ENCODE results near the gene TBC1D2B.

DNA sequence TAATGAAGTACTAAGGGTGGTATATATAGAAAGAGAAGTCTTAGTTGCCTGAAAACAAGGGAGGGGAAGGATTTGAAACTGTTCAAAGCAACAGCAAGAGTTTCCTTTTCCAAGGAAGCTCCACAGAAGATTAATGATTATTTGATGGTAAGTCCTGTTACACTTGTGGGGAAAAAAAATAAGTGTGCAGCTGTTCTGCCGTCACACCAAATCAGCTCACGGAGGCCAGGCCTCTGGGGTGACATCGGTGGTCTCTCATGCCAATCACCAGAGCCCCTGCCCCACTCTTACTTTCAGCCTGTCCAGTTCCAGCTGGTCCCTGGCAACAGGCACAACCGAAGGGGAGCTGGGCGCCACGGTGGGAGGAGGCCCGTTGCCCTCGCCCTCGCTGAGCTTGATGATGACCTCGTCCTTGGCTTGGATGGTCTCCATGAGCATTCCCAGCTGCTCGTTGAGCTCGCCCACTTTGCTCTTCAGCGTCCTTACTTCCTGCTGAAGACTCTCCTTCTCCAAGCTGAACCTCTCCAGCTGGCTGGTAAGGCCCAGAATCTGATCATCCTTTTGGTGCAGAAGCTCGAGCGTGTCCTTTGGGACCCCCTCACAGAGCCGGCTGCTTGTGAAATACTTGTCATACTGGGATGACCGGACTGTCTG is 53.5 kb downstream of the TBC1D2B start:
- TF ChIP-seq POLR2AphosphoS5 (IDR thresholded peaks at IDR 0.05; ENCODE audit: insufficient read depth, low read depth, low read length) (no peak), POLR2A (IDR thresholded peaks at IDR 0.05; ENCODE audit: low read depth, low read length) (no peak), EZH2 (IDR thresholded peaks at IDR 0.05; ENCODE audit: borderline replicate concordance, low read depth, low read length, severe bottlenecking) (no peak)
- TF ChIP-seq, protein P1, sequence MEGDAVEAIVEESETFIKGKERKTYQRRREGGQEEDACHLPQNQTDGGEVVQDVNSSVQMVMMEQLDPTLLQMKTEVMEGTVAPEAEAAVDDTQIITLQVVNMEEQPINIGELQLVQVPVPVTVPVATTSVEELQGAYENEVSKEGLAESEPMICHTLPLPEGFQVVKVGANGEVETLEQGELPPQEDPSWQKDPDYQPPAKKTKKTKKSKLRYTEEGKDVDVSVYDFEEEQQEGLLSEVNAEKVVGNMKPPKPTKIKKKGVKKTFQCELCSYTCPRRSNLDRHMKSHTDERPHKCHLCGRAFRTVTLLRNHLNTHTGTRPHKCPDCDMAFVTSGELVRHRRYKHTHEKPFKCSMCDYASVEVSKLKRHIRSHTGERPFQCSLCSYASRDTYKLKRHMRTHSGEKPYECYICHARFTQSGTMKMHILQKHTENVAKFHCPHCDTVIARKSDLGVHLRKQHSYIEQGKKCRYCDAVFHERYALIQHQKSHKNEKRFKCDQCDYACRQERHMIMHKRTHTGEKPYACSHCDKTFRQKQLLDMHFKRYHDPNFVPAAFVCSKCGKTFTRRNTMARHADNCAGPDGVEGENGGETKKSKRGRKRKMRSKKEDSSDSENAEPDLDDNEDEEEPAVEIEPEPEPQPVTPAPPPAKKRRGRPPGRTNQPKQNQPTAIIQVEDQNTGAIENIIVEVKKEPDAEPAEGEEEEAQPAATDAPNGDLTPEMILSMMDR (IDR thresholded peaks at IDR 0.05; ENCODE audit: extremely low read depth in 1 of 2, insufficient read depth in 1 of 2, low read depth in 1 of 2, low read length in 2 of 2): no peak

Measured in endothelial cell of umbilical vein (primary cell).